OCI-LY3 (cell line): ENCODE measurements around the gene RHPN2.

Experiments
- EZH2phosphoT487 ChIP-seq: fragments of 200-600 bp; shearing (Covaris generic); IDR thresholded peaks from 2 replicates; pipeline ENCODE4 v1.6.1; 2018; ENCODE audit warnings: antibody characterized with exemption, mixed run types, low read depth
- TF ChIP-seq, protein P1 (sequence below): fragments of 200-600, 300-600 bp; sonication (generic); IDR thresholded peaks from 2 replicates; pipeline ENCODE4 v1.5.1; 2014; ENCODE audit warnings: antibody characterized with exemption, low read length, low read depth

DNA sequence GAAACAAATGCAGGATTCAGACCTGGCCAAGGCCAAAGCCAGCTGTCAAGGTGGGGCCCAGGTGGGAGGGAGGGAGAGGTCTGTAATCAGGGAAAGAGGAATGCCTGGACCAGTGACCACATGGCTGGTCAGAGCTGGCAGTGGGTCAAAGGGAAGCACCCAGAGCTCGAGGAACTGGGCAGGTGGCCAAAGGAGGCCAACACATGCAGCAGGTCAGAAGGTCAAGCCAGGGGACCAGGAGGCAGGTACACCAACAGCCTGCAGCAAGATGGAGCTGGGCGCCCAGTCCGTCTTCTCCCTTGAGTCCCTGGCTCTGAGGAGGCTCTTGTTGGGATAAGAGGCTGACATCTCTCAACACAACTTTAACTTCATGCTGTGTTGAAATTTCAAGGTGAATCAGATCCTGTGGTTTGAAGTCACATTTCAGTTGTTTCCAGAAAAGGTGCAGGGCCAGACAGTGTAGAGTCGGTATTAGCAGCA is 33.4 kb upstream of the RHPN2 start:
- TF ChIP-seq, protein P1, sequence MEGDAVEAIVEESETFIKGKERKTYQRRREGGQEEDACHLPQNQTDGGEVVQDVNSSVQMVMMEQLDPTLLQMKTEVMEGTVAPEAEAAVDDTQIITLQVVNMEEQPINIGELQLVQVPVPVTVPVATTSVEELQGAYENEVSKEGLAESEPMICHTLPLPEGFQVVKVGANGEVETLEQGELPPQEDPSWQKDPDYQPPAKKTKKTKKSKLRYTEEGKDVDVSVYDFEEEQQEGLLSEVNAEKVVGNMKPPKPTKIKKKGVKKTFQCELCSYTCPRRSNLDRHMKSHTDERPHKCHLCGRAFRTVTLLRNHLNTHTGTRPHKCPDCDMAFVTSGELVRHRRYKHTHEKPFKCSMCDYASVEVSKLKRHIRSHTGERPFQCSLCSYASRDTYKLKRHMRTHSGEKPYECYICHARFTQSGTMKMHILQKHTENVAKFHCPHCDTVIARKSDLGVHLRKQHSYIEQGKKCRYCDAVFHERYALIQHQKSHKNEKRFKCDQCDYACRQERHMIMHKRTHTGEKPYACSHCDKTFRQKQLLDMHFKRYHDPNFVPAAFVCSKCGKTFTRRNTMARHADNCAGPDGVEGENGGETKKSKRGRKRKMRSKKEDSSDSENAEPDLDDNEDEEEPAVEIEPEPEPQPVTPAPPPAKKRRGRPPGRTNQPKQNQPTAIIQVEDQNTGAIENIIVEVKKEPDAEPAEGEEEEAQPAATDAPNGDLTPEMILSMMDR, result no peak
- no peak for TF ChIP-seq EZH2phosphoT487
